NCI-H2107 (cell line): ENCODE results near the gene OSBPL10.

Experiments used
- DNase-seq: peaks from one replicate; lab custom pipeline; 2025; lab: John Stamatoyannopoulos, UW

The OSBPL10 gene

DNA sequence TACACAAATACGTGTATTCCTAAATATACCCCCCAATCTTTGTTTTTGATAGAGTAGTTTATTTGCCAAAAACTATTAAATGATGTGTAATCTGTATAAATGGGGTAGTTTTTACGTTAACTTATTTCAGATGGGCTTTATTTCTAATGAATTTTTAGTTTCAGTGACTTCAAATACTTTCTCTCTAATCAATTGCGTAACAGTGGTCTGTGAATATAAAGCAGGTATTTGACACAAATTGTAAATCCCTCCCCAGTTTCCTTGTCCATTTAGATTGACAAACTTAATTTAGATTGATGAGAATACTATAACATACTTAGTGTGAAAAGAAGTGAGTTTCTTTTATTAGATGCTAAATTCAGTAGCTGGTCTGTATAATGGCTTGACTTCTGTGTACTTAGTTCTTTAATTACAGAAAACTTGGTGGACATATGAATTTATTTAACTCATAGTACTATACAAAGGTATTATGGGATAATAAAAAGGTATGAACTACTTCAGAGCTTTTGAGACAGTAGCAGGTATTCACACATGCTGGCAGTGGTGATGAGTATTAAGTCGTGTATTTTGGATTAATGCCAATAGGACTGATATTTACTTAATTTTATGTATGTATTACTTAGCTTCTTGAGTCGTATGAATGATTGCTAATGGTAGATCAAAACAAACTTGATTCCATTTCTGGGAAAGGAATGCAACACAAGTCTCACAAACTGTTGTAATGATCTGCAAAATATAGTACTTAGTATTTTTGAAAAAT is 366.7 kb downstream of the OSBPL10 start:
- no peak for DNase-seq

DNA sequence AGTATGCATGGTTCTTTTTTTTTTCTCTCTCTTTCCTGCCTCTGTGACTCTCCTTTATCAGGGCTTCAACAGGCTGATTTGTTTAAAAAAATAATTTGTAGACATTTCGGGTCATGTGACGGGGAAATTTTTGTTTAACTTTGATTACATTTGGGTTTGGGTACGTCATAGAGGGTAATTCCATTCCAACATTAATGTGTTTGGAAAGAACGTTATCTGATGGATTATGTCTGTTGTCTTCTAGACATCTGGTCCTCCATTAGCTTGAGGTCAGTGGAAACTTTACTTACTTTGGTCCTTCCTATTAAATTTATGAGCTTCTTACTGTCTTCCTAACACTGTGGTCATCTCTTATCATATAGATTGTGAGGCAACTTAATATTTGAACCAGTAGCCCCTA is 367.4 kb downstream of the OSBPL10 start:
- DNase-seq: no peak

DNA sequence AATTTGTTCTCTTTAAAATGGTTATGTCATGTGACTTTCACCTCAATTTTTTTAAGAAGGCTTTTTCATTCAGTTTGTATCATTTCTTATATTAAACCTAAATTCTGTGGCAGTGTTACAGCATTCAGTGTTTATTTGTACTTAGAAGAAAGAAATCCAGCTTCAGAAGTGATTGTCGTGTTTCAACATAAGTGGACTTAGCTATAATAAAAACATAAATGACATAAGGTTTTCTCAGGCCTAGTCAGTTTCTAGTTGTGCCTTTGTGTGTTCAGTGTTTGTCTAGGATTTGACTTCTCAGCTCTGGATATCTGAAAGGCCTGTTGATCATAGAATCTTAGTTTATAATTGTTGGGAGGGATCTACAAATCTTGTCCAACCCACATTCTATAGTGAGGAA is 367.9 kb downstream of the OSBPL10 start:
- no peak for DNase-seq
